GM18519 (cell line): ENCODE results near the gene MMD2.
A peak's percentile ranks its signal among the peaks of the same experiment; 100 is the strongest.
"Not testable (repeated sequence)": the region's sequence is repeated elsewhere in the genome, so short reads cannot be mapped to it uniquely, and the experiment has no call there.

Source experiments
- ATAC-seq: cut with Tn5 transposase; IDR thresholded peaks from one replicate; pipeline ENCODE4 v1.9.1; 2021; ENCODE audit warnings: mild to moderate bottlenecking, moderate library complexity; ENCODE audit not compliant: unreplicated experiment, low FRiP score

The MMD2 gene

DNA sequence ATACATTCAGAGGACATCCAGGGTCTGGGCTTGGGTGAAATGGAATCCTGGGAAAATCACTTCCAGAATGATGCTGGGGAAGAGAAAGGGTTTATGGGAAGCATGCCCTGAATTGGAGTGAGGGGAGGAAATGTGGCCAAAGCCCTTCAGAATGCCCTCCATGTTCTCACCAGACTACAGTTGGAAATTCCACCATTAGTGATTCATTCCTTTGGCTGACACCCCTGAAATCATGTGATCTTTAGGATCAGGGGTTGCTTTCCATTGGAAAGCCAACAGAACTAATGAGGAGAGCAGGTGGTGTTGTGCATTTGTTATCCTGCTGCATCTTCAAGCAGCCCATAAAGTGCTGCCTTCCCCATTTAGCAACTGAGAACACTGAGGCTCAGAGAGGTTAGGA lies 54.6 kb downstream of the MMD2 start:
- no peak for ATAC-seq

DNA sequence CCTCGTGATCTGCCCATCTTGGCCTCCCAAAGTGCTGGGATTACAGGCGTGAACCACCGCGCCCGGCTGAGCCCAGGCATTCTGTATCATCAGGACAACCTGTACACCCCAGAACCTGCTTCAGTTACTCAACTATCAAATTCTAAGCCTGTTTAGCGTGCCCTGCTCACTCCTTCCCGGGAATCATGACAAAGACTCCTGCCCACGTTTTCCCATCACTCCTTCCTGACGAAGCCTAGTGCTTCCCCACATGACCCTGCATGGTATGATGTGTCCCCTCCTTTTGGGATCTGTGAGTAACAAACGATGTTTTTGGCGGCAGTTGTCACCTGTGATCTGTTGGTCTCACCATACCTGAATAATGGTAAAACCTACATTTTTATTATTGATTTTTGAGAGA lies 63.2 kb downstream of the MMD2 start:
- no peak for ATAC-seq

DNA sequence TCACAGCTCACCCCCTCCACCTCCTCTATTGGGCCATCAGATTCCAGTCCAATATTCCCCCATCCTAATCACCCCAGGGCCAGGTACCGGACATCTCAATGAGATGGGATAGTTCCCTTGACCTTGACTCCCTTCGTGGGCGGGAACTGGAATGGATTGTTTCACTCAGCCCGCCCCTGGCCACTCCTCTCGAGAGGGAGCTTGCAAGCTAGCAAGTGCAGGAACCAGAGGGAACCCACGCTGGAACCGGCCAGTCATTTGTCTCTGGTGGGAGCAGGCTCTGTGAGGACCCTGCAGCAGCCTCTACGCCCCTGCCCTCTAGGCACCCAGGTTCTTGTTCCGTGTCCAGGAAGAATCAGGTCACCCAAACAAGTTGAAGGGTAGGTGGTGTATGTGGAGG lies 64.5 kb downstream of the MMD2 start:
- no peak for ATAC-seq

DNA sequence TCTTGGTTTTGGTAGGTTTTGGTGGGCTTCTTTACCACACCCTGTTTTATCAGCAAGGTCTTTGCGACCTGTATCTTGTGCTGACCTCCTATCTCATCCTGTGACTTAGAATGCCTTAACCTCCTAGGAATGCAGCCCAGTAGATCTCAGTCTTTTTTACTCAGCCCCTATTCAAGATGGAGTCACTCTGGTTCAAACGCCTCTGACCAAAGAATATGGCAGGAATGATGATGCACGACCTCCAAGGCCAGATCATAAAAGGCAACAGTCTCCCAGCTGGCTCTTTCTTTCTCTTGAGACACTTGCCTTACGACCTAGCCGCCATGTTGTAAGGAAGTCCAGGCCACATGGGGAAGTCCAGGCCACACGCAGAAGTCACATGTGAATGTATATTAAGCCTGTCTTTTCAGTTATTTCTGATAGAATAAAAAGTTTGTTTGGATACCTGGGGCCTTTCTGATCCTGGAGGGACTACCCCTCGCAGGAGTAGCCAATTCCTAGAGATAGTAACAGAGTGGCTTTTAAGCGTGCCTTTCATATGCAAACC lies 65.0 kb downstream of the MMD2 start:
- no peak for ATAC-seq

DNA sequence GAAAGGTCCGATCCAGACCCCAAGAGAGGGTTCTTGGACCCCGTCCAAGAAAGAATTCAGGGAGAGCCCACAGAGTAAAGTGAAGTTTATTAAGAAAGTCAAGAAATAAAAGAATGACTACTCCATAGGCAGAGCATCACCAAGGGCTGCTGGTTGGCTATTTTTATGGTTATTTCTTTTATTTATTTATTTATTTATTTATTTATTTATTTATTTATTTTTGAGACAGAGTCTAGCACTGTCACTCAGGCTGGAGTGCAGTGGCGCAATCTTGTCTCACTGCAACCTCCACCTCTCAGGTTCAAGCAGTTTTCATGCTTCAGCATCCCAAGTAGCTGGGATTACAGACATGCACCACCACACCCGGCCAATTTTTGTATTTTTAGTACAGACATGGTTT lies 65.8 kb downstream of the MMD2 start:
- not testable (repeated sequence) for ATAC-seq

DNA sequence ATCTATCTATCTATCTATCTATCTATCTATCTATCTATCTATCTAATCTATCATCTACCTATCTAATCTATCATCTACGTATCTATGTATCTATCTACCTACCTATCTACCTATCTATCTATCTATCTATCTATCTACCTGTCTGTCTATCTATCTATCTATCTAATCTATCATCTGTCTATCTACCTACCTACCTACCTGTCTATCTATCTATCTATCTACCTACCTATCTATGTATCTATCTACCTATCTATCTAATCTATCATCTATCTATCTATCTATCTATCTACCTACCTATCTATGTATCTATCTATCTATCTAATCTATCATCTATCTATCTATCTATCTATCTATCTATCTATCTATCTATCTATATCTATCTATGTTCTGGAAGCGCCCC lies 67.5 kb downstream of the MMD2 start:
- not testable (repeated sequence) for ATAC-seq

DNA sequence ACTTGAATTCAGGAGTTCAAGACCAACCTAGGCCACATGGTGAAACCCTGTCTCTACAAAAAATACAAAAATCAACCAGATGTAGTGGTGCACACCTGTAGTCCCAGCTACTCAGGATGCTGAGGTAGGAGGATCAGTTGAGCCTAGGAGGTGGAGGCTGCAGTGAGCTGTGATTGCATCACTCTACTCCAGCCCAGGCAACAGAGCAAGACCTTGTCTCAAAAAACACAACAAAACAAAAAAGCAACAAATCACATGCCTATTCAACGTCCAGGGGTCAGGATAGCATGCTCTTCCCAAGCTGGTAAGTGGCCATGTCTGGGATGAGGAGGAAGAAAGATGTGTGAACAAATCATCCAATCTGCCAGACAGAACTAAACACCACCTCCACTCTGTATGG lies 69.3 kb downstream of the MMD2 start:
- ATAC-seq = no peak

DNA sequence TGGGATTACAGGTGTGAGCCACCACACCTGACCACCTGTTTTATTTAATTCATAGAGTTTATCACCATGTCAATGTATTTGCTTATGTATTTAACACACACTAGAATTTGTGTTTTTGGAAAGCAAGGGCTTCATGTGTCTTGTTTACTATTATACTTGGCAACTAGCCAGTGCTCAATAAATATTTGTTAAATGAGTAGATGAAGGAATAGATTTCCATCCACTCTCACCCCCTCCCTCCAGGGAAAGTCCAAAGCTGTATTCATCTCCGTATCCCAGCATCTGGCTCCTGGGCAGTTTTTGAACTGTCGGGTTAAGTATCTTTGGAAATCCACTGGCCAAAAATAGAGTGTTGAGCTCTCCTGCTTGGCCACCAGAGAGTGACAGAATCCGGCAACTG lies 70.8 kb downstream of the MMD2 start:
- no peak for ATAC-seq

DNA sequence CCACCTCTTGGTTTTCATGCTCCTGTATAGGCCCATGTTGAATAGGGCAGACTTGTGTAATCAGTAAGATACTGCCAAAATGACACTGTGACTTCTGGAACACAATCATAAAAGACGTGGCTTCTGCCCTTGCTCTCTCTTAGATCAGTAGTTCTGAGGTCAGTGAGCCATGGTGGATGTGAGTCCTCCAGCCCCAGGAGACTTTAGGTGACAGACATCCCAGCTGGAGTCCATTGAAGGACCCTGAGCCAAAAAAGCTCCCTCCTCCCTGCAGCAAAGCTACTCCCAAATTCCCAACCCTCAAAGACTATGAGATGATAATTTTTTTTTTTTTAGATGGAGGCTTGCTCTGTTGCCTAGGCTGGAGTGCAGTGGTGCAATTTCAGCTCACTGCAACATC lies 72.3 kb downstream of the MMD2 start:
- ATAC-seq = no peak

DNA sequence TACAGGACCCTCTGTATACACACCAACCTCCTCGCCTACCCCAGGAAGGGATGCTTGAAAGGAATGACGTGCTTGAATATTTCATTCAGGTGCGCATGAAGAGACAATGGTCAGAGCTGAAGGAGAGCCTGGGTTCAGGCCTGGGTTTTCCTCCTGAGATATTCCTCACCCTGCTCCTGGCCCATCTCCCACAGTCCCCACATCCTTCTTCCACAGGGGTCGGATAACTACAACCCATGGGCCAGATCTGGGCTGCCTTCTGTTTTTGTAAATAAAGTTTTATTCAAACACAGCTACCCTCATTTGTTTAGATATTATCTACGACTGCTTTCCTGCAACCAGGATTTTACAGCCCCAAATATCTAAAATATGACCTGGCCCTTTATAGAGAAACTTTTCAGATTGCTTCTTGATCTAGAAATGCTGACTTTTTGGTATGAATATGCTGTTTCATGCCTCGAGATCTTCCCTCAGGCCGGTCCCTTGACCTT lies 73.6 kb downstream of the MMD2 start:
- no peak for ATAC-seq

DNA sequence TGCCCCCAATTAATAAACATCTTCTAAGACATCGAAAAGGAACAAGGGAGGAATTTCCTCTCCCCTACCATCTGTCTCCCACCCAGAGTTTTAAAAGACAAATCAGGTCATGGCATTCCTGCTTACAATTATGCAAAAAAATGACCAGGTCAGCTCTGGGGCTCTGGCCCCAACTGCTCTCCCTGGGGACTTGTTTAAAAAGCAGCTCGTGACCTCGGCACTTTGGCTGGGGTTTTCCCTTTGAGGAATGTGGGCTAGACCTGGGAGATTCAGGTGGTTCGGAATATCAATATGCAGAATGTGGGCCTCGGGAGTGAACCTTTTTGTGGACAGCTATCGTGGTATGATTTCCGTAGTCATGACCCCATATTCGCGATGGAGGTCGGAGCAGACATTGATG lies 74.8 kb downstream of the MMD2 start:
- no peak for ATAC-seq

DNA sequence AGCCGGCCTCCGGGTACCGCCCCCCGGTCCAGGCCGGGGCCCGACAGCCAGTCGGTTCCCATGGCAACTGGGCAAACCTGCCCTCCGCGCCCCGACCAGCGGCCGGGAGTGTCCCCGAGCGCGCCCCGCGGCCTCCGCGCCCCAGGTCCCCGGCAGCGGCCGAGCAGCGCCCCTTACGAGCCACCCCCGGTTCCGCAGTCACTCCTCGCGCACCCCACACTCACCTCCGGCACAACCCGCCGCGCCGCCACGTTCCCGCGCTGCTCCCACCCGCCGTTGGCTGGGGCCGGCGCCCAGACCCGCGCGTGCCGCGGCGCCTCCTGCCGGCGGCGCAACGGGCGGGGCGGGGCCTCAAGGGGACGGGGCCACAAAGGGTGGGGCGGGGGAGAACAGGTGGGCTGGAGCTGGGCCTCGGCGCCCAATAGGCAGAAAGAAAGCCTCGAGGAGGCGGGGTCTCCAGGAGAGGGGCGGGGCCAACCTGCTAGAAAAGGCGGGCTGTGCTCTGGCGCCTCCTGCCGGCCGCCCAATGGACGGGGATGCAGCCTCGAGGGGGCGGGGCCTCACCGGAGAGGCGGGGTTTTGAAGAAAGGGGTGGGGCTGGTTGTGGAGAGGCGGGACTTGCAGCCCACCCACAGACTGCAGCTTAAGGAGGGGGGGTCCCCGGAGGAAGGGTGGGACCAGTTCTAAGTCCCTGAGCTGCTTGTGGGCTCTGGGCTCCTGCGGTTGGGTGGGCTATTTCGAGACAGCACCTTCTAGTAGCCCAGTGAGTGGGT lies 75.4 kb downstream of the MMD2 start, which contains the start of gene RADIL:
TSS of gene RADIL (minus strand) at position 345 of the 773 bp plus-strand sequence. CDS start 5,577 bp downstream, outside the sequence.
- ATAC-seq = peak; percentile 51

DNA sequence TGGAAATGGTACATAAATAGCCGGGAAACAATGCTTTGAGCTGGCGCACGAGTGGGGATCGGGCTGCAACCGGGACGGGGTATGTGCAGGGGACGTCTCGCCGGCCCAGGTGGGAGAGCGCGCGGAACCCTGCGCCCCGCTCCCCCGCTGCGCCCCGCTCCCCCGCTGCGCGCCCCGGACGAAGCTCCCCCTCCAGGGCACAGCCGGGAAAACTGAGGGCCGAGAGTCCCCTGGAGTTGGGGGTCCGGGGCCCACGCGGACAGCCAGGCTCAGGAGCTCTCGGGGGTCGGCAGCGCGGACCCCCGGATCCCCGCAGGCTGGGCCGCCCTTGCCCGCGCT lies 76.0 kb downstream of the MMD2 start:
- ATAC-seq = no peak

DNA sequence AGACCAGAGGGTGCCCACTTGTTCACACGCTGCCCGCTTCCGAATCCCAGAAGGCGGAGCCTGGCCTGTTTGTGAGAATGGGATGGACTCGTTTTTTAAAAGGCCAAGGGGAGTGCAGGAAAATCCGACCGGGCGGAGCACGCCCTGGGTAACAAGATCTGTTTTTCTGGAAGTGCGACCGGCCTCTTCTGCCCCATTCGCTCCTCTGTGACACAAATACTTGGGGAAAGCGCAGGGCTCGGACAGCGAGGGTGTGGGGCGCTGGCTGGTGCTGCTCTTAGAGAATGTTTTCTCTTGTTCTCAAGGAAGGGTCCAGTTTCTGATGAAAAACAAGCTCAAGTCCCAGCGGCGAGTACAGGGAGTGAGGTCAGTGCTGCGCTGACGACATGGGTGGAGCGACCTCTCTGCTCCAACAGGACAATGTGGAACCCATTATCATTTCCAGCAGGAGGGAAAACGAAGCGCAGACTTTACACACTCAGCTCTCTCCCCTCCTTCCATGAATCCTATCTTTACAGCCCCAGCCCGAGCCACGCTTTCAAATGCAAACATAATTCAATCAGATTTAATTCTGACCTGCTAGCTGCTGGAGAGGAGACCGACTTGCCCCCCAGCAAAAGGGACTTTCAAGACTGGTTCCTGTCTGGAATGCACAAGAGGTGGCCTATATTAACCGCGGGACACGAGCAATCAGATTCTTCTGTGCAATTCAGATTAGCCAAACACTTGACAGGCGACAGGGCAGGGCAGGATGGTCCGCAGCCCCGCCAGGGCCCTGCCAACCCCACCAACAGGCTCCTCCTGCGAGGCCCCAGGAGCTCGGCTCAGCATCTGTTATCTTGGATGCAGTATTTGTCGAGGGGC lies 76.6 kb downstream of the MMD2 start:
- no peak for ATAC-seq

DNA sequence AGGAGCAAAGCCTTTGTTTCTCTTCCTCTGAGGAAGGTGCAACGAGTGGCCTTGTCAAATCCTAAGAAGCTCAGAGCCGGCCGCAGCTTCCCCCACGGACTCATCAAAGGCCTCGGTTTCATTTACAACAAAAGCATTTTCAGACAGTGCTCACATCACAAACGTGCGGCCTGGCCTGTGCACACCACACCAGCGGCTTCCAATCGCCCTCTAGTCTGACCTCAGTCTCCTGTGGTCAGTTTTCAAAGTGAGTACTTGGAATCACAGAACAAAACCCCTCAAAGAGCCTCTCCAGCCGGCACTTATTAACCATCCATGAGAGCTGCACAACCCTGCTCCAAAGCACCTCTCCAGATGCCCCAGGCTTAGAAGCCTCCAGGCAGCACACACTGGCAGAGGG lies 78.8 kb downstream of the MMD2 start:
- ATAC-seq = no peak

DNA sequence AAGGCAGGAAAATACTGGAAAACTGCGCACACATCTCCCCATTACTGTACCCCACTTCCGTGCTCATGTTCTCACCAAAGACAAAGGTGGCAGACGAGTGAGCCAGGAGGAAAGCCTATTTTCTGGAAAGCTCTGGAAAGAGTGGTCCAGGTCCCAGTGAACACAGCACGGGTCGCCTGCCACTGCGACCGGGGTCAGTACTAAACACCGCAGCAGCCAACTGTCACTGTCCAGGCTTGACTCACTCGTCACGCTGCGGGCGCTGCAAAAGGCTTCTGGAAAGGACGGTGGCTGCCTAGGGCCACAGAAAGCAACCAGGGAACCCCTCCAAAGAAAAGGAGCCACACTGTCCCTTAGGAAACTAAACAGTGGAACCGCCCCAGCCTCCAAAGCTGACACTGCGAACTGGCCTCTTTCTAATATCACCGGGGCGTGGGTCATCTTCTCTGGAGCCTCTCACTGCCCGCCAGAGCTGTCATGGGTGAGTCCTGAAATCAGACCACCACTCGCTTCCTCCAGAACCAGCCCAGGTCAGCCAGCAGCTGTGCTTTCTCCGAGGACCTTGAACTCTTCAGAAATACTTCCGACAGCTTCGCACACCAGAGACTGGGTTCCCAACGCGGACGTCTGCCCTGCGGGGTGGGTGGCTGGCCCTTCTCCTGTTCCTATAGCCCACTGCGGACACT lies 79.4 kb downstream of the MMD2 start:
- ATAC-seq = no peak

DNA sequence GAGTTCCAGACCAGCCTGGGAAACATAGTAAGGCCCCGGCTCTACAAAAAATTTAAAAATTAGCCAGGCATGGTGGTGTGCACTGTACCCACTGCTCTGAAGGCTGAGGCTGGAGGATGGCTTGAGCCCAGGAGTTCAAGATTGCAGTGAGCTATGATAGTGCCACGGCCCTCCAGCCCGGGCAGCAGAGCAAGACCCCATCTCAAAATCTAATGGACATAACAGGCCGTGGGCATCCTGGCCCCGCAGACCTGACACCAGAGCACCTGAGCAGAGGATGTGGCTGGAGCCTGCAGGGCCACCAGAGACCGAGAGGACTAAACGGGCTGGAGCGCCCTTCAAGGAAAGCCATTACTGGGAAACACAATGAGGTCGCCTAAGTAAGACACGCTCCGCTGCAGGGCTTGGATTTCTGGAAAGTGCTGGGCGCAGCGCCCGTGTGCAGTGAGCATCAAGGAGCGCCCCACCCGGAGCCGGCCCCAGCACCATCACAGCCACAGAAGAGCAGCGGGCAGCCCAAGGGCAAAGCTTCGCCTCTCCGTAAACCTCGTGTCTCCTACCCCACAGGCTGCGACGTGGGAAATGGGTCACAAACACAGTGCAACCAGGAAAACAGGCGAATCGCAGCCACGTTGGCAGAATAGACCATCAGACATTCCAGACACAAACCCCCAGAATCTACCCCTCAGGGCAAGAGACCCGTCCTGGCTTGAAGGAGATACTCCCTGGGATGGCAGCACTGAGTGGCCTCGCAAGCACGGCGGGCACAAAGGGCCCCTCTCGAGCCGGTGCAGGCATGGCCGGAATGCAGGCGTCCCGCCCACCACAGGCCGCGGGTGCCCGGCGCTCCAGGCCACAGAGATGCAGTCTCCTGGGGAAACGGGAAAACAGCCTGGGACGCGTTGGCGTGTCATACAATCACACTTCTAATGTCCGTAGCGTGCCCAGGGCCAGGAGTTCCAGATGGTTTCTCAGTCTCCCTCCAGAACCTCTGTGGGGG lies 80.4 kb downstream of the MMD2 start:
- ATAC-seq = no peak

DNA sequence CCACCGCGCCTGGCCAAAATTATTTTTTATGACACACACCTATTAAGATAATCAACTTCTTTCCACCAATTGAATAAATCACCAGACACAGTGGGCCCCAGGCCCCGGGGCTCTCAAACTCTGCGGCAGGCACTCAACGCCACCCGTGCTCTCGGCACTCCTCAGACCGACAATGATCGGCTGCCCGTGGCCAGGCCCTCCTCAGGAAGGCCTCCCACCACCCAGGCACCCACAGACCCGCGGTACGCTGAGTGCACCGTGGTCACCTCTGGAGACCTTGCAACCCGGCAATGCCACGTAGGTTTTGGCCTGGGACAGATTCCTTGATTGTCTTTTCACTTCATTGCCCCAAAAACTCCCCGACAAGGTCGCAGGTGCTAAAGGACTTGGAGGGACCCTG lies 82.4 kb downstream of the MMD2 start:
- ATAC-seq = no peak

DNA sequence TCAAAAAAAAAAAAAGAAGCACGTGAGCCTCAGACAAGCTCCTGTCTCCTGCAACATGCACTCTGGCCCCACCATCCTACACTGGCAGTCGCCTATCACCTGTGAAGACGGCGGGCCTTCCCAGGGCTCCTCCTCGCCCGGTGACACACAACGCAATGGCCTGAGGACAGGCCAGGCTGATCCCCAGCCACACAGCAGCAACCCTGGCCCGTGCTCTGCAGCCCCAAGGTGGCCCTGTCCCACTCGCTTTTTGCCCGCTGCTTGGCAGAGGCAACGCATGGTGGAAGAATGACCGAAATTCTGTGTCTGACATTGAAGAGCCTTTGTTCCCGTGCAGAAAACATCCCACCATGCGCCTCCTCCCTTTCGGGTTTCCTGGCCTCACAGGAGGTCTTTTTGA lies 83.6 kb downstream of the MMD2 start:
- ATAC-seq = no peak
